Rectal smooth muscle tissue (tissue), 1 donor: Measurements from ENCODE around the gene GLIS1.

ENCODE experiments used
- H3K27ac ChIP-seq: one replicate; pipeline ENCODE4 v1.7.0; 2013; ENCODE audit warnings: low read depth, low read length, inconsistent platforms
- H3K27me3 ChIP-seq: one replicate; pipeline ENCODE4 v1.7.0; 2013; ENCODE audit warnings: low read length; ENCODE audit not compliant: control insufficient read depth, insufficient read depth
- H3K36me3 ChIP-seq: one replicate; pipeline ENCODE4 v1.7.0; 2013; ENCODE audit warnings: low read length; ENCODE audit not compliant: control insufficient read depth, insufficient read depth
- H3K4me1 ChIP-seq: one replicate; pipeline ENCODE4 v1.7.0; 2013; ENCODE audit warnings: low read length; ENCODE audit not compliant: control insufficient read depth, insufficient read depth
- H3K4me3 ChIP-seq: one replicate; pipeline ENCODE4 v1.7.0; 2013; ENCODE audit warnings: low read length
- H3K9ac ChIP-seq: one replicate; pipeline ENCODE4 v1.7.0; 2013; ENCODE audit warnings: low read length

GLIS1 gene

GRCh38 chr1:53616511-53616910, 122.5 kb downstream of the GLIS1 start:
- Histone ChIP-seq H3K36me3 (no peaks in the 10 kb centered on the region), H3K9ac (no peak overlapping the region), H3K27me3 (no peaks in the 10 kb centered on the region), H3K4me1 (no peaks in the 10 kb centered on the region), H3K4me3 (no peak overlapping the region), H3K27ac (no peak overlapping the region)

GRCh38 chr1:53615101-53615500, 123.9 kb downstream of the GLIS1 start:
- Histone ChIP-seq H3K27me3 (no peaks in the 10 kb centered on the region), H3K4me1 (no peaks in the 10 kb centered on the region), H3K4me3 (no peak overlapping the region), H3K9ac (no peak overlapping the region), H3K27ac (no peak overlapping the region), H3K36me3 (no peaks in the 10 kb centered on the region)

DNA sequence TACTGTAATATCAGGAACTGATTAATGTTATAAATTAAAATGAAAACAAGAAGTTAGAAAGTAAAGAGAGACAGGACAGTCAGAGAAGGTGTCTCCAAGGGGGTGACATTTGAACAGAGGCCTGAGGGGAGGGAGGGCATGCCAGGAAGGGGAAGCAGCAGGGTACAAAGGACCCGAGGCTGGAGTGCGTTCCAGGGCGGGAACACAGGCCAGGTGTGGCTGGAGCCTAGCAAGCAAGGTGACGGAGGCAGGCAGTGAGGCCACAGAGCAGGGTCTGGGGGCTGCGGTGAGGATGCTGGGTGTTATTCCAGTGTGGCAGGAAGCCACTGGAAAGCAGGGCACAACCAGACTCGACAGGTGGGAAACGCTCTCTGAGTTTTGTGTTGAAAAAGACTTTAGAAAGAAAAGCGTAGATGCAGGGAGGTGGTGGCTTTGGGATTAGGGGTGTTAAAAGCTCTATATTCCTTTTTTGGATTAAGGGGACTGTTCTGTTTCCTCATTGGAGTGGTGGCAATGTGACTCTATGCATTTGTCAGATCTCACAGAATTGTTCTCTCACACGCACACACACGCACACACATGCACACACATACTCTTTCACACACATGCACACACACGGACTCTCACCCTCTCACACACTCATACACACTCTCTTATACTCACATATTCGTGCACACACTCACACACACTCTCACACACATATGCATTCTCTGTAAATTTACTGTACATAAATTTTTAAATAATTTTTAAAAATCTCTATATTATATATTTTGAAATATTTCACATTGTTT, 124.5 kb downstream of the GLIS1 start:
- H3K27me3 ChIP-seq: no peaks in the 10 kb centered on the region
- no peak overlapping the region for H3K4me3 ChIP-seq
- H3K27ac ChIP-seq: no peak overlapping the region
- no peaks in the 10 kb centered on the region for H3K4me1 ChIP-seq
- no peaks in the 10 kb centered on the region for H3K36me3 ChIP-seq
- no peak overlapping the region for H3K9ac ChIP-seq

GRCh38 chr1:53608676-53609075, 130.3 kb downstream of the GLIS1 start:
- Histone ChIP-seq H3K4me1 (no peaks in the 10 kb centered on the region), H3K27ac (no peak overlapping the region), H3K9ac (no peak overlapping the region), H3K4me3 (no peak overlapping the region), H3K27me3 (no peaks in the 10 kb centered on the region), H3K36me3 (no peaks in the 10 kb centered on the region)

DNA sequence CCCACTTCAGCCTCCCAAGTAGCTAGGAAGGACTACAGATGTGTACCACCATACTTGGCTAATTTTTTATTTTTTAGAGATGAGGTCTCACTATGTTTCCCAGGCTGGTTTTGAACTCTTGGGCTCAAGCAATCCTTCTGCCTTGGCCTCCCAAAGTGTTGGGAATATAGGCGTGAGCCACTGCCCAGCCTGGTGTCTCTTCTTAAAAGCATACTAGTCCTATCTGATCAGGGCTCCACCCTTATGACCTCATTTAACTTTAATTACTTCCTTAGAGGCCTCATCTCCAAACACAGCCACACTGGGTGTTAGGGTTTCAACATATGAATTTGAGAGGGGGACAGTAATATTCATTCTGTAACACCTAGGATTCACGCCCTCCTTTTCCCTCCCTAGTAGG, 130.9 kb downstream of the GLIS1 start:
- Histone ChIP-seq H3K27ac (no peak overlapping the region), H3K4me1 (no peaks in the 10 kb centered on the region), H3K36me3 (no peaks in the 10 kb centered on the region), H3K9ac (no peak overlapping the region), H3K27me3 (no peaks in the 10 kb centered on the region), H3K4me3 (no peak overlapping the region)

- Histone ChIP-seq H3K4me3 (no peak overlapping the region), H3K27ac (no peak overlapping the region), H3K9ac (no peak overlapping the region), H3K27me3 (no peaks in the 10 kb centered on the region), H3K4me1 (no peaks in the 10 kb centered on the region), H3K36me3 (no peaks in the 10 kb centered on the region)
Observed at GRCh38 chr1:53606651-53607051, 132.3 kb downstream of the GLIS1 start.

GRCh38 chr1:53606197-53606596, 132.8 kb downstream of the GLIS1 start:
- no peak overlapping the region for H3K4me3 ChIP-seq
- H3K9ac ChIP-seq: no peak overlapping the region
- no peak overlapping the region for H3K27ac ChIP-seq
- H3K4me1 ChIP-seq: no peaks in the 10 kb centered on the region
- H3K36me3 ChIP-seq: no peaks in the 10 kb centered on the region
- H3K27me3 ChIP-seq: no peaks in the 10 kb centered on the region

DNA sequence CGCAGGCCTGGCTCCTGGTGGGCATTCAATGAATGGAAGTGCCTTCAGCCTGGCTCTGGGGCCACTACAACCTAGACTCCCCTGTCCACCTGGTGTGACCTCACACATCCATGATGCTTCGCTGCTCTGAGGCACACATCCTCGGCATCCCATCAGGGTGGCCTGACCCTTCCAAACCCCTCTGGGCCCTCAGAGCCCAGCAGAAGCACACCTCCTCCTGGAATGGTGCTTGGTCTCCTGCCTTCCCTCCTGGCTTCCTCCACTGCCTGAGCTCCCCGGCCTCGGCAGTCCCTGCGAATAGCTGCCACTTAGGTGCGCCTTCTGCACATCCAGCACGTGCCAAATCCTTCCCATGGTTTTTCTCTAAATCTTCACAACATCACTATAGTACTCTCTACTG, 133.8 kb downstream of the GLIS1 start:
- Histone ChIP-seq H3K4me1 (no peaks in the 10 kb centered on the region), H3K36me3 (no peaks in the 10 kb centered on the region), H3K4me3 (no peak overlapping the region), H3K27ac (no peak overlapping the region), H3K9ac (no peak overlapping the region), H3K27me3 (no peaks in the 10 kb centered on the region)

DNA sequence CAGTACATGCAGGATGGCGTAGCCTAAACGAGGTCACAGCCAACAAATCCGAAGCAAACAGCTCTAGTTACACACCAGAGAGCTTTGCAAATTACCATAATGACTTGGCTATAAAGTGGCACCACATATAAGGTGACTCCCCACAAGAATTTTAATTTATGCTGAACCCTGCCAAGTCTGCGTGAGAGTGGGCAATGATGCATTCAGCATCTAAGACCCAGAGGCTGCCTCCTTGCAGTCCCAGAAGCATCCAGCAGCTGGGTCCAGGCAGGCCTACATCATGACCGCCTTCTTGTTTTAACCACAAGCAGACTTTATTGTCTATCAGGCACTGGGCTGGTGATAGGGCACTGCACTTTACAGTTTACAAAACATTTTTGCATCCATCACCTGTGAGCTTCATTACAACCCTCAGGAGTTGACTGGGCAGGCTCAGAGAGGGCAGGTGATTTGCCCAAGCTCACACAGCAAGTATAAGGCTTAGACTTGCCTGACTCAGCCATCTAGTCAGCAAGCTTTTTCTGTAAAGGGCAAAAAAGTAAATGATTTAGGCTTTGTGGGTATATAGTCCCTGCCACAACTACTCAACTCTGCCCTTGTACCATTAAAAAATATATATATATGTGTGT, 134.6 kb downstream of the GLIS1 start:
- Histone ChIP-seq H3K27ac (no peak overlapping the region), H3K4me1 (no peaks in the 10 kb centered on the region), H3K4me3 (no peak overlapping the region), H3K36me3 (no peaks in the 10 kb centered on the region), H3K27me3 (no peaks in the 10 kb centered on the region), H3K9ac (no peak overlapping the region)

GRCh38 chr1:53603431-53603830, 135.5 kb downstream of the GLIS1 start:
- Histone ChIP-seq H3K36me3 (no peaks in the 10 kb centered on the region), H3K9ac (no peak overlapping the region), H3K27me3 (no peaks in the 10 kb centered on the region), H3K27ac (no peak overlapping the region), H3K4me3 (no peak overlapping the region), H3K4me1 (no peaks in the 10 kb centered on the region)

DNA sequence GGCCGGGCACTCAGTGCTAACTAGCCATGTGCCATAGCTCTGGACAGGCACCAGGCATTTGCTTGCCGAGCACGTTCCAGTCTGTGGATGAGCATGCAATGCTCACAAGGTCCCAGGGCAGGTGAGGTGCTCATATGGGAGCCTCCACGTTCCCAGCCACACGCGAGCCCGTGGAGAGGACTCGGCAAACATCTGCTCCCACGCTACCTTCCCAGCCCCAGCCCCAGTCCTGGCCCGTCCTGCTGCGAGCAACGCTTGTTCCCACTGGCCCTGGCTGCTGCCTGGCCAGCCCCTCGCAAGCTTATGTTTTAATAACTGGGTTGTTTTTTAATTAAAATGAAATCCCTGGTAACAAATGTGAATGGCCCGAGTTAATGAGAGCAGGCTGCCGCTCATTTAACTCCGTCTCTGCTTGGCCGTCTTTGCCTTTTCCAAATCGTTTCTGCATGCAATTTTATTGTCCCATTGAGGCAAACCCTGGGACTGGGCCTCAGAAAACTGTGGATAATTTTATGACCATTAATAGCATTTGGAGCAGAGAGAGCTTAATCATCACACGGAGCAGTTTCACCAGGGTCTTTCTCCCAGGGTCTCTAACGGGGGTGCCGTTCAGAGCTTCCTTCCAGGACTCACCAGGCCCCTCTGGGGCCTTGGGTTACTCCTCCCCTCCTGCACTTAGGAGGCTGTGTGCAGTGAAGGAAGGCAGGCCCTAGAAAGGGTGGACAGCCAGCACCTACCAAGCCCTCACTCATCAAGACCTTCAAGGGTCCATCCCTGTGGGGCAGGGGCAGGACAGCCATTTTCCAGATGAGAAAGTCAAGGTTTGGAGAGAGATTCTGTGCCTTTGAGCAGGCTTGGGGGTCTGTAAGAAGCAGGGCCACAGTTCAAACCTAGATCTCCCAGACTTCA, 136.8 kb downstream of the GLIS1 start:
- H3K27me3 ChIP-seq: no peaks in the 10 kb centered on the region
- no peaks in the 10 kb centered on the region for H3K4me1 ChIP-seq
- H3K4me3 ChIP-seq: no peak overlapping the region
- no peak overlapping the region for H3K27ac ChIP-seq
- H3K9ac ChIP-seq: no peak overlapping the region
- no peaks in the 10 kb centered on the region for H3K36me3 ChIP-seq

GRCh38 chr1:53601031-53601745, 137.8 kb downstream of the GLIS1 start:
- H3K4me3 ChIP-seq: no peak overlapping the region
- no peak overlapping the region for H3K9ac ChIP-seq
- no peaks in the 10 kb centered on the region for H3K27me3 ChIP-seq
- no peaks in the 10 kb centered on the region for H3K36me3 ChIP-seq
- H3K27ac ChIP-seq: no peak overlapping the region
- H3K4me1 ChIP-seq: no peaks in the 10 kb centered on the region
